HG03159 (cell line): ENCODE results near the gene TMEM52.
"Not testable (repeated sequence)": the region's sequence is repeated elsewhere in the genome, so short reads cannot be mapped to it uniquely, and the experiment has no call there.

Experiments
- ATAC-seq: cut with Tn5 transposase; IDR thresholded peaks from one replicate; pipeline ENCODE4 v1.9.1; 2021; ENCODE audit warnings: mild to moderate bottlenecking, moderate library complexity; ENCODE audit not compliant: unreplicated experiment

Gene TMEM52

GRCh38 chr1:1895456-1896336 is 23.4 kb downstream of the TMEM52 start:
- no peak for ATAC-seq

GRCh38 chr1:1895060-1895418 is 24.0 kb downstream of the TMEM52 start:
- ATAC-seq = no peak

GRCh38 chr1:1894354-1895059 is 24.6 kb downstream of the TMEM52 start:
- no peak for ATAC-seq

GRCh38 chr1:1893997-1894353 is 25.1 kb downstream of the TMEM52 start:
- no peak for ATAC-seq

GRCh38 chr1:1893291-1893985 is 25.6 kb downstream of the TMEM52 start:
- ATAC-seq = no peak

GRCh38 chr1:1892763-1893120 is 26.3 kb downstream of the TMEM52 start:
- ATAC-seq = no peak

- ATAC-seq = no peak
Measured at GRCh38 chr1:1892079-1892762, 26.9 kb downstream of the TMEM52 start.

GRCh38 chr1:1891349-1892078 is 27.6 kb downstream of the TMEM52 start:
- ATAC-seq = no peak

GRCh38 chr1:1890506-1891348 is 28.4 kb downstream of the TMEM52 start, which contains the start of gene GNB1:
GNB1 (minus strand) TSS chr1:1891087; CDS start chr1:1825453, 65,634 bp downstream.
- peak; percentile 59 for ATAC-seq

GRCh38 chr1:1889847-1890505 is 29.1 kb downstream of the TMEM52 start:
- peak; percentile 39 for ATAC-seq

GRCh38 chr1:1889090-1889750 is 29.9 kb downstream of the TMEM52 start:
- no peak for ATAC-seq

- not testable (repeated sequence) for ATAC-seq
Measured at GRCh38 chr1:1883890-1884289, 35.2 kb downstream of the TMEM52 start.

GRCh38 chr1:1883092-1883873 is 35.8 kb downstream of the TMEM52 start:
- ATAC-seq = no peak

- no peak for ATAC-seq
Measured at GRCh38 chr1:1881727-1882126, 37.4 kb downstream of the TMEM52 start.

GRCh38 chr1:1880617-1881312 is 38.3 kb downstream of the TMEM52 start:
- ATAC-seq = no peak

- ATAC-seq = no peak
Measured at GRCh38 chr1:1879942-1880341, 39.1 kb downstream of the TMEM52 start.

GRCh38 chr1:1877865-1878436 is 41.1 kb downstream of the TMEM52 start:
- ATAC-seq = no peak
